Panc1 (cell line): ENCODE measurements around the gene TBC1D12.

Experiments used
- POLR2AphosphoS5 ChIP-seq: IDR thresholded peaks from 2 replicates; pipeline ENCODE4 v1.6.1; 2012; ENCODE audit warnings: mild to moderate bottlenecking, low read depth, low read length, moderate library complexity
- SIN3A ChIP-seq: IDR thresholded peaks from 2 replicates; pipeline ENCODE4 v1.6.1; 2012; ENCODE audit warnings: low read depth, mild to moderate bottlenecking, low read length, moderate library complexity, borderline replicate concordance; ENCODE audit not compliant: insufficient read depth
- TF ChIP-seq, protein P1 (sequence below): fragments of 450-650 bp; IDR thresholded peaks from 2 replicates; pipeline ENCODE4 v1.5.1; 2017; ENCODE audit warnings: mild to moderate bottlenecking

DNA sequence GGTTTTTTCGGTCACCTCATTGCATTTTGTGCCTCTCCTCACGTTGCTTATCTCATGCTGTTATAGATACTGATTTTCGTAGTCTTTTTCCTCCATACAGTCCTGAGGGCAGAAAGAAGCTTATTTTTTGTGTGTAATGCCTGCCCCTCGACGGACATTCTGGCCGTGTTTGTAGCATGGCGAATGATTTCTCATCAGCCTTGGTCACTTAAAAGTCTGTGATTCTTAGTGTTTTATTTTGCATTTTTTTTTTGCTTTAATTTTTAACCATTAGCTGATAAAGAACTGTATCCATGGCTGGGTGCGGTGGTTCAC lies 39.1 kb upstream of the TBC1D12 start:
- TF ChIP-seq, protein P1, sequence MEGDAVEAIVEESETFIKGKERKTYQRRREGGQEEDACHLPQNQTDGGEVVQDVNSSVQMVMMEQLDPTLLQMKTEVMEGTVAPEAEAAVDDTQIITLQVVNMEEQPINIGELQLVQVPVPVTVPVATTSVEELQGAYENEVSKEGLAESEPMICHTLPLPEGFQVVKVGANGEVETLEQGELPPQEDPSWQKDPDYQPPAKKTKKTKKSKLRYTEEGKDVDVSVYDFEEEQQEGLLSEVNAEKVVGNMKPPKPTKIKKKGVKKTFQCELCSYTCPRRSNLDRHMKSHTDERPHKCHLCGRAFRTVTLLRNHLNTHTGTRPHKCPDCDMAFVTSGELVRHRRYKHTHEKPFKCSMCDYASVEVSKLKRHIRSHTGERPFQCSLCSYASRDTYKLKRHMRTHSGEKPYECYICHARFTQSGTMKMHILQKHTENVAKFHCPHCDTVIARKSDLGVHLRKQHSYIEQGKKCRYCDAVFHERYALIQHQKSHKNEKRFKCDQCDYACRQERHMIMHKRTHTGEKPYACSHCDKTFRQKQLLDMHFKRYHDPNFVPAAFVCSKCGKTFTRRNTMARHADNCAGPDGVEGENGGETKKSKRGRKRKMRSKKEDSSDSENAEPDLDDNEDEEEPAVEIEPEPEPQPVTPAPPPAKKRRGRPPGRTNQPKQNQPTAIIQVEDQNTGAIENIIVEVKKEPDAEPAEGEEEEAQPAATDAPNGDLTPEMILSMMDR = 0 out of 2 replicates have a peak, but pooled peaks have one; percentile 29
- TF ChIP-seq POLR2AphosphoS5 = no peak
- TF ChIP-seq SIN3A = no peak
